T-helper 2 cell treated with Interferon-gamma antibody and Interleukin-4, amounts not matched to agents 100 ng/mL and 5 ng/mL, for 36 hours (primary cell): ENCODE results near the gene IRAK1. TPM values are rescaled to one million over a fixed set of nuclear protein-coding genes. Genes with fewer than 3 reads are reported as not detected.

Experiments
- intact Hi-C: fragments of 100-400 bp; cut with micrococcal nuclease; formaldehyde crosslinking; loops from one replicate; pipeline ENCODE4 v1.15.1; 2023
- total RNA-seq: library from RNA; stranded (reverse); gene quantifications from 2 replicates; pipeline ENCODE4 v1.2.3, GENCODE V29; 2022

IRAK1 gene
- total RNA-seq, 1 donor from 2014 or later = 144 TPM

DNA sequence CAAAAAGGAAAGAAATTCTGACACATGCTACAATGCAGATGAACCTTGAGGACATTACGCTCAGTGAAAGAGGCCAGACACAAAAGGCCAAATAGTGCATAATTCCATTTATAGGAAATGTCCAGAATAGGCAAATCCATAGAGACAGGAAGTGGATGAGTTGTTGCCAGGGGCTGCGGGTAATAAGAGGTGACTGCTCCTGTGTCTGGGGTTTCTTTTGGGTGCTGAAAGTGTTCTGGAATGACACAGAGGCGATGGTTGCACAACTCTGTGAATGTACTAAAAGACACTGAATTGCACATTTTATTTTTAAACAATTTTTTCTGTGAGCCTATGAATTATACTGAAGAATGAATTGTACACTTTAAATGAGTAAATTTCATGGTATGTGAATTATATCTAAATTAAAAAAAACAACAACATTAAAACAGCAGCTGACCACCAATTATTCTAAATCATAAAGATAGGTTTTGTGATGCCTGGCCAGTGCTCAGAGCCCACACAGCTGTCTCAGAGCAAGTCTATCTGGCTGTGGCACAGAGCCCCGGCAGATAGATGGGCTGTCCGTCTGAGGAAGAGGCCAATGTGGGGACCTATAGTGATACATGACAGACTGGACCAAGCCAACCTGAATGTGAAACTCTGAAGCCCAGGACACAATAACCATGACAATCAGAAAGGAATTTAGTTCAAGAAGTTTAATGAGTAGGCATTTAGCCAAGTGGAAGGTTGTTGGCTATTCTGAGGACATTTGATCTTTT is 23.5 kb upstream of the IRAK1 start:
- intact Hi-C loops = no loop called here

DNA sequence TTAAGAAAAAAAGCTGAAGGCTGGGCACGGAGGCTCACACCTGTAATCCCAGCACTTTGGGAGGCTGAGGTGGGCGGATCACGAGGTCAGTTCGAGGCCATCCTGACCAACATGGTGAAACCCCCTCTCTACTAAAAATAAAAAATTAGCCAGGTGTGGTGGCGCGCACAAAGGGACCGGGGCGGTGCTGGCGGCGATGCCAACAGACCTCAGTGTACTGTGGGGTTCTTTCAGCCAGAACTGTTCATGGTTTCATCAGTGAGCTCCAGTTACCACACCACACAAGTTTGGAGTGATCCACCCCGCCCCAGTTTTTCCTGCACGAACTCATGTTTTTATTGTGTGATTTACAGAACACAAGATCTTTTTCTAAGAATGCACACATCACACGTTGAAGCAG is 21.2 kb upstream of the IRAK1 start:
- intact Hi-C loops = no loop called here

DNA sequence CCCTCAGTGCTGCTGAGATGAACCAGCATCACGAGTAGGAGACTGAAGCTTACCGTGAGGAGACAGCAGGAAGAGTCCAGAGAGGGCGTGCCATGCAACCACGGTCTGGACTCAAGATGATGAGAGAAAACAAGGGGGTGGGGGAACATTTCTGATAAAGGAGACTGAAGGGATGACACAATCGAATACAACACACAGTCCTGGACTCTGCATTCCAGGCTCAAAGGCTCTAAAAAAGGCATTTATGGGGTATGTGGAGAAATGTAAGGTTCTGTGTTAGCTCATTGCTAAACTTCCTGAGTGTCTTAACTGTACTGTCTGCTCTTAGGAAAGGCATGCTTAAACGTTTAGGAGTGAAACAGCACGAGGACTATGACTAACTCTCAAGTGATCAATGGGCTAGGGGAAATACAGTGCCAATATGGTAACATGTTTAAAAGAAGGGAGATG is 20.6 kb upstream of the IRAK1 start:
- intact Hi-C loops = no loop called here

DNA sequence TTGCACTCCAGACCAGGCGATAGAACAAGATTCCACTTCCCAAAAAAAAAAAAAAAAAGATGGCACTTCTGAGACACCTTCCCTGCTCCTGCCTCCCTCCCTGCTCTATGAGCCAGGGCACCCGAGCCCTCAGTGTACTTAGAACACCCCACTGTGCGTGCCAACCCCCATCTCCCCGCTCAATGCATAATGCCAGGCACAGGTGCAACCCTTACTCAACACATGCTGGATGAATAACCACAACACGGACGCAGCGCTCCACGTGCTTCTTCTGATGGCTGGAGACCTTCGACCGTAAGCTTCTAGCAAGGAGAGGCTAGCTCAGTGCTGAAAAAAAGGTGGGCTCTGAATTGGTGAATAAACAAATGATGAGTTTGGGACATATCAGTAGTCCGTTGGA is 19.9 kb upstream of the IRAK1 start:
- intact Hi-C loops = no loop called here

DNA sequence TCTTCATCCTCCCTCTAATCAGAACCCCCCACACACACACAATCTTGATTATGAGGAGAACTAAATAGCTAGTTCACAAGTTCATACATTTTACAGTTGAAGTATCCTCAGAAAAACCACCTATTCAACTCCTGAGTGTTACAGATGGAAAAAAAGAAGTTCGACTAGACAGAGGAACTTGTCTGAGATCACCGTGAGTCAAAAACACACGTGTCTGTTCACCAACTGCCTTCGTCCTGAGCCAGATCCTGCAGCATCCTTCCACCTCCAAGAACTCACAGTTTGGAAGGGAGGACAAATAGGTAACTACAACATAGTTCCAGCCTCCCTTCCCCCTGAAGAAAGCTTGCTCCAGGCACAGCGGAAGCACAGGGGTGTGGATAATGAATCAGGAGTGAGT is 19.0 kb upstream of the IRAK1 start:
- intact Hi-C loops = no loop called here

- intact Hi-C loops = no loop called here
Observed at GRCh38 chrX:154037754-154038153, 18.1 kb upstream of the IRAK1 start.

- intact Hi-C loops = no loop called here
Observed at GRCh38 chrX:154036513-154036912, 16.8 kb upstream of the IRAK1 start.

DNA sequence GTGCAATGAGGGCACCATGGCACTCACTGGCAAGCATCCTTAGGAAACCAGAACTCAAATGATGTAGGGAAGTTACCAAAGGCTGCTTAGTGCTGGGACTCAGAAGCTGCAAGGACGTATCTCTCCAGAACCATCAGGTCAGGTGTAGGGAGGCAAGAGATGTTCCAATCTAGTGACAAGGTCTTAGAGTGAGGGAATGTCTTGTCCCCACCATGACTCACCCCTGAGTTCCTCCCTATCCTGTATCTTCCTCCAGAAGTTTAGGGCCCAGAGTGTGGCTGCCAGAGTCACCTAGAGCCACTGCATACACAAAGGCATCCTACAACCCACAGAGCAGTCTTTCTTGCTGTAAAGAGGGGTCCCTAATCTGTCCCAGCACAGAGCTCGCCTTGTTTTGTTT is 14.1 kb upstream of the IRAK1 start:
- intact Hi-C loops = no loop called here

DNA sequence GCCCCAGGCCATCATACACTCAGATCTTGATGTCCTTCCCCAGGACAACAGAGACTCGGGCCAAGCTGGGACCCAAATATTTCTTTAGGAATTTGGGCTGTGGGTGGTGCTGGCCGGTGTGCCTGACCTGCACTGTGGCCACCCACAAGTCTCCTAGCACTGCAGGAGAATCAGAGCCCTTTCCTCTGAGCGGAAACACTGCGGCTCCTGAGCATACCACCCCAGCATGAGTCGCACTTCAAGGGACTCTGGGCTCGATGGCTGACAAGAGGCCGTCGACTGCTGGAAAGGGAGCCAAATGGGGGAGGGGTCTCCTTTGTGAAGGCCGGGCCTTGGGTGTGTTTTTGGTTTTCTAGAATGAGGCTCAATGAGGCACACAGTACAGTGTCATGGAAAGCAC is 13.0 kb upstream of the IRAK1 start:
- intact Hi-C loops = no loop called here

GRCh38 chrX:154032160-154032559 is 12.5 kb upstream of the IRAK1 start:
- intact Hi-C loops = no loop called here

- intact Hi-C loops = no loop called here
Observed at GRCh38 chrX:154030715-154031305, 11.1 kb upstream of the IRAK1 start.

DNA sequence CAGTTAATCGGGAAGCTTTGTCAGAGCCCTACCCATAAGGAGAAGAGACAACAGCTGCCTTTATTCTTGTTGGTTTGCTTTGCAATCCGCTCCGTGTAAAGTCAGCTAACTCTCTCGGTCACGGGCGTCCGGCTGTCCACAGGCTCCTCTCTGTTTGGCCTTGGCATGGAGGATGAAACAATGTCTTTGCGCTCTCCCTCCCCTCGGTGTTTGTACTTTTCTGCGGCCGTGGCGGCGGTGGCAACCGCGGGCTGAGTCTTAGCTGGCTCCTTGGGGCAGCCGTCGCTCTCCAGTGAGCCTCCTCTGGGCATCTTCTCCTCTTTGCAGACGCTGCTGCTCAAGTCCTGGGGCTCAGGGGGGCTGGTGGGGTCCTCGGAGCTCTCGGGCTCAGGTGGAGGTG is 10.6 kb upstream of the IRAK1 start:
- intact Hi-C loops = no loop called here

- intact Hi-C loops = no loop called here
Observed at GRCh38 chrX:154029439-154029838, 9.7 kb upstream of the IRAK1 start.

DNA sequence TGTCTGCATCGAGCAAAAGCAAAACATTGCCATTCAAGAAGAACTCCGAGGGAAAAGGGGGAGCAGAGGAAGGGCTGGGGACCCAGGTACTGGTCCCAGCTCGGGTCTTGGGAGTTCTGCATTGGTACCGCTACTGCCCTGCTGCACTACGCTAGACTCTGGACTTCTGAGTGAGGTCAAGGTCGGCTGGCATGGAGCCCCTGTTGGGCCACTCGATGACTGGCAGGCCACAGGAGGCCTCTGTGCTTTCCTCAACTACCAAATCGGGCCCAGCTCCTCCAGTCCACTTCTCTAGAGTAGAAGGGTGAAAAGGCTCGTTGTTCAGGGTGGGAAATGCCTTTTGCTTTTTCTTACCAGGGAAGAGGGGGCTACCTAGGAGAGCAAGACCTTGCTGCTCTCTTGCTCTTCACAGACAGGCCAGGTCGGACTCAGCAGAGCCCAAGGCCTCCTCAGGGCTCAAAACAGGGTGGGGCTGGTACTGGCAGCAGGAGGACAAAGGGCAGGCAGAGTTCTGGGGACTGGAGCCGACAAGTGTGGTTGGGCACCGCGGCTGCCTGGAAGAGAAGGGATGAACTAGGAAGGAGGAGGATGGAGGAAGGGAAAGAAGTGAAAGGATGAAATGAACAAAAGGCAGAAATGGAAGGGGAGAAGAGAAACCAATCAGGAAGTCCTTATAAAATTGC is 8.9 kb upstream of the IRAK1 start:
- intact Hi-C loops = no loop called here

DNA sequence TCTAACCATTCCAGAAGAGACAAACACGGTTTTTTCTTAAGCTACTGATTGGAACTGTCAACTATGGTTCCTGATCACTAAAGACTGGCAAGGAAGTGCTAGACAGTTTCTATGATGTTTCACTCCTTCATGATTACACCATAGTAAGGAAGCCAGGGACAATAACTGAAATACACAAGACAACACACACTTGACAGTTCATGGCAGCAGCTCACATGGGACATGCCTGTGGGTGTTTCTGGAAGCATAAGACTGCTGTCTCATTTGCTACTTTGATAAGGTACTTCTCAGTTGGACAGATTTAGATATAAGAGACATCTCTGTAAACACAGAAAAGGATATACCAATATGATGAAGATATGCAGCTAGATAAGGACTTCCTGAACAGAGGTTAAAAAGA is 8.3 kb upstream of the IRAK1 start:
- intact Hi-C loops = no loop called here

GRCh38 chrX:154027022-154027402 is 7.3 kb upstream of the IRAK1 start:
- intact Hi-C loops = no loop called here

GRCh38 chrX:154026136-154027021 is 6.7 kb upstream of the IRAK1 start:
- intact Hi-C loops = no loop called here

DNA sequence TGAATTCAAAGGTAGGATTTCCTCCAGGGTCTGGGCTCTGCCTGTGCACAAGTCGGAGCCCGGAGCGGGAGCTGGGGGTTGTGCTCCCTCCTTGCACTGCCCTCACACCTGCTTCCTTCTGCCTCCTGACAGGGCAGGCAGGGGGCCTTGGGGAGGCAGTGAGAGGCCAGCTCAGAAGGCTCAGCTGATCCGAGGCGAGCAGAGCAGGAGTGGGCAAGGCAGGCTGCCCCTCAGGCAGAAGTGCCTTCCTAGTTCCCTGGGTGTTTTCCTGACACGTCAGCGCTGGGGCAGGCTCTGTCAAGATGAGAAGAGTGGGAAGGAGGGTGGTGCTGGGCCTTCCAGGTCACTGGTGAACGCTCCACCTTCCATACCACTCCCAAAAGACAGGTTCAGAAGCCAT is 5.5 kb upstream of the IRAK1 start:
- intact Hi-C loops = no loop called here

DNA sequence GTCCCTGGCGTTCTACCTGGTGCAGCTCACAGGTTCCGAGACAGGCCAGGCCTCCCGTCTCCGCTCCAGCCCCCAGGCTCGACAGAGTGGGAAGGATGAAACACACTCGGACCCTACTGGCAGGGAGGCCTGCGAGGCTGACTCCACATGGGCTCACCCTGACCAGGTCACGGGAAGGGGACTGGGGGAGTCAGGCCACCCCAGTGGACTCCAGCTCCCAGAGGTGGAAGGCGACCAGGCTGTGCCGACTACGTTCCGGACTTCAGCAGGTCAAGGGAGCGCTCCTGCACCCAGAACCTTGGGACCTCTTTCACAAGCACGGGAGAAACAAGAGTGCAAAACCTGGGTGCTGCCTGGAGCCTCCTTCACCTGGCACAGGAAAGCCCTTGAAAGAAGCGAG is 4.6 kb upstream of the IRAK1 start:
- intact Hi-C loops = no loop called here

GRCh38 chrX:154023276-154024000 is 3.7 kb upstream of the IRAK1 start:
- intact Hi-C loops = no loop called here

GRCh38 chrX:154022108-154022507 is 2.4 kb upstream of the IRAK1 start:
- intact Hi-C loops = no loop called here
